OCI-LY3 (cell line): ENCODE data around the gene FES.

Experiments
- H2AFZ ChIP-seq: fragments of 200-600, 300-600 bp; shearing (Covaris generic); 2 replicates; pipeline ENCODE4 v1.6.0; 2014; ENCODE audit warnings: antibody characterized with exemption, low read depth, low read length
- H3K27ac ChIP-seq: fragments of 200-600, 300-600 bp; sonication (generic); 2 replicates; pipeline ENCODE4 v1.5.1; 2014; ENCODE audit warnings: mild to moderate bottlenecking, low read length, moderate library complexity, mixed read lengths
- H3K27me3 ChIP-seq: fragments of 200-600, 300-600 bp; sonication (generic); 2 replicates; pipeline ENCODE4 v1.6.1; 2014; ENCODE audit warnings: low read depth, low read length, mixed read lengths
- H3K36me3 ChIP-seq: fragments of 200-600, 300-600 bp; sonication (generic); replicated peaks from 2 replicates; pipeline ENCODE3; 2014; ENCODE audit warnings: low read depth, low read length, mixed read lengths
- H3K4me1 ChIP-seq: fragments of 300-600, 200-600 bp; sonication (generic); 2 replicates; pipeline ENCODE4 v1.6.1; 2014; ENCODE audit warnings: low read length, mixed read lengths
- H3K4me2 ChIP-seq: fragments of 200-600, 300-600 bp; sonication (generic); 2 replicates; pipeline ENCODE4 v1.6.1; 2014; ENCODE audit warnings: low read length, mixed read lengths
- H3K4me3 ChIP-seq: fragments of 300-600, 200-600 bp; sonication (generic); 2 replicates; pipeline ENCODE4 v1.5.1; 2014; ENCODE audit warnings: antibody characterized with exemption, mild to moderate bottlenecking, low read length, moderate library complexity
- H3K79me2 ChIP-seq: fragments of 300-600, 200-600 bp; shearing (Covaris generic); 2 replicates; pipeline ENCODE4 v1.6.1; 2014; ENCODE audit warnings: mild to moderate bottlenecking, low read length, mixed read lengths
- H3K9ac ChIP-seq: fragments of 300-600, 200-600 bp; shearing (Covaris generic); 2 replicates; pipeline ENCODE4 v1.6.0; 2014; ENCODE audit warnings: mild to moderate bottlenecking, low read length, moderate library complexity
- H3K9me3 ChIP-seq: fragments of 200-600, 300-600 bp; shearing (Covaris generic); 2 replicates; pipeline ENCODE4 v1.6.1; 2014; ENCODE audit warnings: low read length, mixed read lengths; ENCODE audit not compliant: insufficient read depth
- H4K20me1 ChIP-seq: fragments of 200-600, 300-600 bp; sonication (generic); 2 replicates; pipeline ENCODE4 v1.6.1; 2016; ENCODE audit warnings: low read length, mixed read lengths; ENCODE audit not compliant: insufficient read depth
- CTCF ChIP-seq: fragments of 200-600, 300-600 bp; sonication (generic); IDR thresholded peaks from 2 replicates; pipeline ENCODE4 v1.5.1; 2014; ENCODE audit warnings: antibody characterized with exemption, low read length, low read depth
- EZH2phosphoT487 ChIP-seq: fragments of 200-600 bp; shearing (Covaris generic); IDR thresholded peaks from 2 replicates; pipeline ENCODE4 v1.6.1; 2018; ENCODE audit warnings: antibody characterized with exemption, mixed run types, low read depth

Gene FES

GRCh38 chr15:90865702-90866101 lies 18.6 kb upstream of the FES start:
- Histone ChIP-seq H3K4me3 (no peak overlapping the region), H3K9me3 (no peaks in the 10 kb centered on the region), H3K4me1 (peaks cover 17% of the 10 kb centered on the region), H3K4me2 (no peak overlapping the region), H2AFZ (no peak overlapping the region), H3K79me2 (no peaks in the 10 kb centered on the region), H3K27me3 (peaks cover 18% of the 10 kb centered on the region), H4K20me1 (no peaks in the 10 kb centered on the region), H3K27ac (no peak overlapping the region), H3K9ac (no peak overlapping the region), H3K36me3 (no peaks in the 10 kb centered on the region)
- TF ChIP-seq EZH2phosphoT487 (no peak), CTCF (no peak)

GRCh38 chr15:90866161-90866715 lies 18.1 kb upstream of the FES start:
- Histone ChIP-seq H3K9me3 (no peaks in the 10 kb centered on the region), H3K4me2 (no peak overlapping the region), H2AFZ (no peak overlapping the region), H3K27me3 (peaks cover 18% of the 10 kb centered on the region), H3K36me3 (no peaks in the 10 kb centered on the region), H3K4me1 (peaks cover 19% of the 10 kb centered on the region), H3K9ac (no peak overlapping the region), H3K4me3 (no peak overlapping the region), H3K27ac (no peak overlapping the region), H3K79me2 (no peaks in the 10 kb centered on the region), H4K20me1 (no peaks in the 10 kb centered on the region)
- TF ChIP-seq CTCF: no peak

- peaks cover 18% of the 10 kb centered on the region for H3K27me3 ChIP-seq
- peaks cover under 1% of the 10 kb centered on the region; the same call in 1 of the 2 replicates for H3K79me2 ChIP-seq
- no peaks in the 10 kb centered on the region for H4K20me1 ChIP-seq
- no peak overlapping the region for H3K4me3 ChIP-seq
- H3K36me3 ChIP-seq: no peaks in the 10 kb centered on the region
- no peaks in the 10 kb centered on the region for H3K9me3 ChIP-seq
- no peak overlapping the region for H2AFZ ChIP-seq
- TF ChIP-seq CTCF (no peak), EZH2phosphoT487 (no peak)
- no peak overlapping the region for H3K4me2 ChIP-seq
- no peak overlapping the region for H3K9ac ChIP-seq
- no peak overlapping the region for H3K27ac ChIP-seq
- H3K4me1 ChIP-seq: peaks cover 19% of the 10 kb centered on the region
Observed at GRCh38 chr15:90866800-90867199, 17.5 kb upstream of the FES start.

- Histone ChIP-seq H3K36me3 (no peaks in the 10 kb centered on the region), H3K4me2 (no peak within 1 kb of the TSS), H3K4me3 (no peak within 1 kb of the TSS), H3K4me1 (peaks cover 29% of the 10 kb centered on the region), H3K9ac (no peak within 1 kb of the TSS), H3K27me3 (peaks cover 18% of the 10 kb centered on the region), H3K79me2 (peaks cover 13% of the 10 kb centered on the region), H4K20me1 (no peaks in the 10 kb centered on the region), H2AFZ (no peak within 1 kb of the TSS), H3K9me3 (no peaks in the 10 kb centered on the region), H3K27ac (no peak within 1 kb of the TSS)
- TF ChIP-seq CTCF: no peak
Observed at GRCh38 chr15:90868261-90868689, 16.0 kb upstream of the FES start, which contains the start of gene FURIN. FURIN (plus strand) TSS chr15:90868588; CDS start chr15:90875741, 7,153 bp downstream.
